Measurements from ENCODE around the gene MYO9A.
"Not testable (repeated sequence)": the region's sequence is repeated elsewhere in the genome, so short reads cannot be mapped to it uniquely, and the experiment has no call there.

MYO9A gene

GRCh38 chr15:71858232-71858631 lies 259.7 kb downstream of the MYO9A start:
- not testable (repeated sequence) for DNase-seq (ENCODE audit: low spot score)

GRCh38 chr15:71853543-71853942 lies 264.4 kb downstream of the MYO9A start:
- DNase-seq (ENCODE audit: low spot score): no peak

GRCh38 chr15:71844916-71845315 lies 273.0 kb downstream of the MYO9A start:
- DNase-seq (ENCODE audit: low spot score): no peak

GRCh38 chr15:71841563-71841962 lies 276.4 kb downstream of the MYO9A start:
- DNase-seq (ENCODE audit: low spot score): no peak

- DNase-seq (ENCODE audit: low spot score): no peak
Observed at GRCh38 chr15:71830981-71831380, 287.0 kb downstream of the MYO9A start.

- DNase-seq (ENCODE audit: low spot score): no peak
Observed at GRCh38 chr15:71826196-71826595, 291.8 kb downstream of the MYO9A start.

GRCh38 chr15:71825021-71825730 lies 292.8 kb downstream of the MYO9A start:
- no peak for DNase-seq (ENCODE audit: low spot score)

- DNase-seq (ENCODE audit: low spot score): no peak
Observed at GRCh38 chr15:71823801-71824200, 294.1 kb downstream of the MYO9A start.

- no peak for DNase-seq (ENCODE audit: low spot score)
Observed at GRCh38 chr15:71822890-71823630, 294.9 kb downstream of the MYO9A start.

GRCh38 chr15:71821547-71822129 lies 296.3 kb downstream of the MYO9A start:
- no peak for DNase-seq (ENCODE audit: low spot score)

GRCh38 chr15:71820127-71820526 lies 297.8 kb downstream of the MYO9A start:
- no peak for DNase-seq (ENCODE audit: low spot score)

GRCh38 chr15:71817351-71817750 lies 300.6 kb downstream of the MYO9A start:
- DNase-seq (ENCODE audit: low spot score): no peak

GRCh38 chr15:71815301-71815700 lies 302.6 kb downstream of the MYO9A start:
- no peak for DNase-seq (ENCODE audit: low spot score)

- no peak for DNase-seq (ENCODE audit: low spot score)
Observed at GRCh38 chr15:71813723-71814470, 304.1 kb downstream of the MYO9A start.

GRCh38 chr15:71812966-71813722 lies 304.8 kb downstream of the MYO9A start:
- DNase-seq (ENCODE audit: low spot score): no peak

- DNase-seq (ENCODE audit: low spot score): no peak
Observed at GRCh38 chr15:71811752-71812735, 305.9 kb downstream of the MYO9A start.

- DNase-seq (ENCODE audit: low spot score): no peak
Observed at GRCh38 chr15:71811036-71811736, 306.8 kb downstream of the MYO9A start.

- DNase-seq (ENCODE audit: low spot score): no peak
Observed at GRCh38 chr15:71810256-71811035, 307.5 kb downstream of the MYO9A start, which contains the start of gene NR2E3. Gene NR2E3 (plus strand): TSS chr15:71810554. CDS start chr15:71810744, 190 bp downstream.

All from SK-N-DZ (cell line).